ENCODE data around the gene PHYHD1. TPM values are rescaled to one million over a fixed set of nuclear protein-coding genes. Genes with fewer than 3 reads are reported as not detected.

The PHYHD1 gene
- polyA plus RNA-seq, 2 of the 4 experiments (the other 2 are of a cell fraction) = not detected

- ChIA-PET POLR2A (no interaction called here), CTCF (interaction anchor here (1.3 to 3.1 kb wide), 3 partner anchors 13 to 77 kb away, joined by 3 to 45 read pairs (median 9); no protein-coding TSS in a partner anchor)
- Histone ChIP-seq H3K4me1 (no peaks in the 10 kb centered on the region), H3K4me3 (no peak overlapping the region), H3K4me2 (no peak overlapping the region), H3K9me3 (no peaks in the 10 kb centered on the region), H3K27ac (no peak overlapping the region)
- DNase-seq (ENCODE audit: low read depth in 1 of 2, low spot score in 1 of 2) (no peak), FAIRE-seq (no peak), ATAC-seq (peak; percentile 31 to 42; a peak in 4 of 6 replicates)
- WGBS (ENCODE audit: missing lambda C conversion rate) = 90% methylated on average over 10 of the region's 12 CpGs
- TF ChIP-seq SREBF2 (IDR thresholded peaks at IDR 0.05) (no peak), NPAS2 (CRISPR knock-in tag; IDR thresholded peaks at IDR 0.05; ENCODE audit: borderline replicate concordance) (no peak), CTCF (IDR thresholded peaks at IDR 0.05) (no peak), FOXS1 (CRISPR knock-in tag; IDR thresholded peaks at IDR 0.05) (no peak), EHF (CRISPR knock-in tag; IDR thresholded peaks at IDR 0.05) (no peak), HOXB13 (CRISPR knock-in tag; IDR thresholded peaks at IDR 0.05; ENCODE audit: low read depth) (no peak), EHMT2 (IDR thresholded peaks at IDR 0.05; ENCODE audit: low read depth) (no peak), MYC (IDR thresholded peaks at IDR 0.05; ENCODE audit: borderline replicate concordance, low read length) (no peak), EP300 (IDR thresholded peaks at IDR 0.05) (no peak), ELK1 (IDR thresholded peaks at IDR 0.05; ENCODE audit: low read depth, low read length) (no peak)
Measured at GRCh38 chr9:128940946-128941755, 20.4 kb downstream of the PHYHD1 start.

GRCh38 chr9:128943832-128944620, 23.2 kb downstream of the PHYHD1 start:
- Histone ChIP-seq H3K9me3 (no peaks in the 10 kb centered on the region), H3K4me3 (no peak overlapping the region), H3K4me2 (no peak overlapping the region), H3K4me1 (peaks cover 11% of the 10 kb centered on the region; the same call in 2 of the 3 replicates), H3K27ac (no peak overlapping the region)
- ATAC-seq (no peak), FAIRE-seq (no peak), DNase-seq (ENCODE audit: low read depth in 1 of 2, low spot score in 1 of 2) (no peak)
- ChIA-PET POLR2A (no interaction called here), CTCF (interaction anchor here (1.8 to 4.0 kb wide), 4 partner anchors 16 to 81 kb away, joined by 5 to 45 read pairs (median 13); partner anchors contain the start of genes KYAT1 and LRRC8A)
- TF ChIP-seq EP300 (IDR thresholded peaks at IDR 0.05) (no peak), SREBF2 (IDR thresholded peaks at IDR 0.05) (no peak), PHF8 (IDR thresholded peaks at IDR 0.05; ENCODE audit: borderline replicate concordance, low read depth) (no peak), NPAS2 (CRISPR knock-in tag; IDR thresholded peaks at IDR 0.05; ENCODE audit: borderline replicate concordance) (no peak), JUN (IDR thresholded peaks at IDR 0.05) (no peak), HEYL (CRISPR knock-in tag; IDR thresholded peaks at IDR 0.05) (no peak), CBX2 (IDR thresholded peaks at IDR 0.05; ENCODE audit: borderline replicate concordance, low read depth) (no peak), ZFP36 (IDR thresholded peaks at IDR 0.05; ENCODE audit: borderline replicate concordance, partially characterized antibody) (no peak), GATA3 (IDR thresholded peaks at IDR 0.05; ENCODE audit: borderline replicate concordance) (no peak), BHLHE40 (IDR thresholded peaks at IDR 0.05; ENCODE audit: low read depth, low read length) (no peak), FOSL2 (IDR thresholded peaks at IDR 0.05) (no peak), FOSL2 (CRISPR knock-in tag; IDR thresholded peaks at IDR 0.05) (no peak), ELK1 (IDR thresholded peaks at IDR 0.05; ENCODE audit: low read depth, low read length) (no peak), JUNB (IDR thresholded peaks at IDR 0.05) (no peak), KDM1A (IDR thresholded peaks at IDR 0.05; ENCODE audit: low read depth) (no peak), SMC3 (IDR thresholded peaks at IDR 0.05) (no peak), HOXB13 (CRISPR knock-in tag; IDR thresholded peaks at IDR 0.05; ENCODE audit: low read depth) (no peak), HES2 (IDR thresholded peaks at IDR 0.05) (no peak), REST (IDR thresholded peaks at IDR 0.05) (no peak)
- WGBS (ENCODE audit: missing lambda C conversion rate) = 92% methylated on average over 7 of the region's 7 CpGs

Data from A549 (cell line).